ENCODE data around the gene PPP1CC. TPM values are rescaled to one million over a fixed set of nuclear protein-coding genes. Genes with fewer than 3 reads are reported as not detected.
"Not testable (repeated sequence)": the region's sequence is repeated elsewhere in the genome, so short reads cannot be mapped to it uniquely, and the experiment has no call there.

Gene PPP1CC
- total RNA-seq, 1 donor from 2014 or later, result 489 TPM

DNA sequence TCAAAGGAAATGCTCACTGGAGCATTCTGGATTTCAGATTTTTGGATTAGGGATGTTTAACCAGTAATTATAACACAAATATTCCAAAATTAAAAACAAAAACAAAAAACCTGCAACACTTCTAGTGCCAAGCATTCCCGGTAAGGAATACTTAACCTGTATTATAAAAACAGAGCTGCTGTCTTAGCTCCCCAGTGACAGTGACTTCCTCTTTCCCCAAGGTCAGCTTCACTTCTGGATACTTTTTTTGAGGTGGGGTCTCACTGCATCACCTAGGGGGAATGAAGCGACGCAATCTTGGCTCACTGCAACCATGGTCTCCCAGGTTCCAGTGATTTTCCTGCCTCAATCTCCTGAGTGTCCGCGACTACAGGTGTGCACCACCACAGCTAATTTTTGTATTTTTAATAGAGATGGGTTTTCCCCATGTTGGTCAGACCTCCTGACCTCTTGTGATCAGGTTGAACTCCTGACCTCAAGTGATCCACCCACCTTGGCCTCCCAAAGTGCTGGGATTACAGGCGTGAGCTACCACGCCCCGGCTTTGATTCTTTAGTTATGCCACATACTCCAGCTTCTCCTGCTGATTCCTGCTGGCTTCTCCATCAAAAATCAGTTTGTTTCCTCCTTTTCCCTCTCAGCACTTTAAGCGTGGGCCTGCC, 15.9 kb downstream of the PPP1CC start:
- intact Hi-C loops (cut with micrococcal nuclease), result loop anchor here (2.0 kb wide), 1 partner anchor 14 kb away; no protein-coding TSS in a partner anchor
- no peaks in the 10 kb centered on the region for H3K9me3 Mint-ChIP-seq
- H3K27me3 Mint-ChIP-seq, result no peaks in the 10 kb centered on the region
- no peak overlapping the region for H3K4me3 Mint-ChIP-seq
- peaks cover 77% of the 10 kb centered on the region for H3K36me3 Mint-ChIP-seq (ENCODE audit: low read depth)
- H3K27ac Mint-ChIP-seq, result peak overlapping the region; percentile 71
- no peak for DNase-seq
- H3K4me1 Mint-ChIP-seq, result peaks cover 39% of the 10 kb centered on the region

- Mint-ChIP-seq H3K27ac (no peak overlapping the region), H3K4me3 (no peak overlapping the region)
- DNase-seq, result no peak
Observed at GRCh38 chr12:110726028-110726427, 16.7 kb downstream of the PPP1CC start.

GRCh38 chr12:110725267-110725666, 17.4 kb downstream of the PPP1CC start:
- H3K27ac Mint-ChIP-seq, result peak overlapping the region; percentile 39
- no peaks in the 10 kb centered on the region for H3K9me3 Mint-ChIP-seq
- intact Hi-C loops (cut with micrococcal nuclease), result no loop called here
- H3K36me3 Mint-ChIP-seq (ENCODE audit: low read depth), result peaks cover 79% of the 10 kb centered on the region
- no peak for DNase-seq
- H3K27me3 Mint-ChIP-seq, result no peaks in the 10 kb centered on the region
- H3K4me1 Mint-ChIP-seq, result peaks cover 35% of the 10 kb centered on the region
- no peak overlapping the region for H3K4me3 Mint-ChIP-seq

More at GRCh38 chr12:110726028-110726427, 16.7 kb downstream of the PPP1CC start:
- intact Hi-C loops (cut with micrococcal nuclease), result loop anchor here (2.0 kb wide), 1 partner anchor 15 kb away; no protein-coding TSS in a partner anchor
- peaks cover 78% of the 10 kb centered on the region for H3K36me3 Mint-ChIP-seq (ENCODE audit: low read depth)
- peaks cover 39% of the 10 kb centered on the region for H3K4me1 Mint-ChIP-seq
- no peaks in the 10 kb centered on the region for H3K9me3 Mint-ChIP-seq
- H3K27me3 Mint-ChIP-seq, result no peaks in the 10 kb centered on the region

DNA sequence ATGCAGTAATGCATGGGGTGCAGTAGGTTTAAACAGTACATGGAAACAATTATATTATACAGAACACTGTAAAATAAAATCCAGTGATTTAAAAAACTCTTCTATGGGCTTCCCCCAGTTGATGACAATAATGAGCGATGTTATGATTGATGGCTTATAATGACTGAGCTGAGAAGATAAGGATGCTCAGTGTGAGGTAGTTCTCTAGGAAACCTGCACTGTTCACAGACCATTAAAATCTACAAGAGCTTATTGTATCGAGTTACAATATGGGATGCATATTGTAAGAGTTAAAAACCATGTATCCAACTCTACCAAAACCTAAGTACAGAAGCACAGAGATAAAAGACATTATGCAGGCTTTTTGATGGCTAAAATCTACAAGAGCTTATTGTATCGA, 19.8 kb downstream of the PPP1CC start:
- H3K27ac Mint-ChIP-seq; intact Hi-C loops (cut with micrococcal nuclease); H3K4me3 Mint-ChIP-seq; H3K9me3 Mint-ChIP-seq; DNase-seq; H3K27me3 Mint-ChIP-seq: not testable (repeated sequence)
- Mint-ChIP-seq H3K4me1 (peaks cover 27% of the 10 kb centered on the region), H3K36me3 (ENCODE audit: low read depth) (peaks cover 84% of the 10 kb centered on the region)

DNA sequence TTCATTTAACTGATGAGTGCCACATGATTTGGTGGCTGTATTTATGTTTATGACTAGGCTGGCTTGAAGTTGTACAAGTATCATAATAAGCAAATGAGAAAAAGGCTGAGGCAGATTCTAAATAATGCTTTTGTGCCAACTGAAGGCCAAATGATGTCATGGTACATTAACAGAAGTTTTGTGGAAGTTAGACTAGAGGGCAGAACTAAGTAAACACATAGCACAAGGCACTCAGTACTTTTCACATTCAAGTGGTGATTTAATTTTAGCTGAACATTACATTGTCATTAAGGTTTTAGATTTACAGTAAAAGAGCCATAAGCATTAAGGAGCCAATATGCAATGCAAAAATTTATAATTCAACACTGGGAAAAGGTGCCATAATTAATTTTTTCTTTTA, 21.1 kb downstream of the PPP1CC start:
- Mint-ChIP-seq H3K27me3 (no peaks in the 10 kb centered on the region), H3K4me1 (peaks cover 29% of the 10 kb centered on the region), H3K27ac (peak overlapping the region; percentile 41), H3K36me3 (ENCODE audit: low read depth) (peaks cover 86% of the 10 kb centered on the region), H3K9me3 (no peaks in the 10 kb centered on the region), H3K4me3 (no peak overlapping the region)
- intact Hi-C loops (cut with micrococcal nuclease), result no loop called here
- no peak for DNase-seq

DNA sequence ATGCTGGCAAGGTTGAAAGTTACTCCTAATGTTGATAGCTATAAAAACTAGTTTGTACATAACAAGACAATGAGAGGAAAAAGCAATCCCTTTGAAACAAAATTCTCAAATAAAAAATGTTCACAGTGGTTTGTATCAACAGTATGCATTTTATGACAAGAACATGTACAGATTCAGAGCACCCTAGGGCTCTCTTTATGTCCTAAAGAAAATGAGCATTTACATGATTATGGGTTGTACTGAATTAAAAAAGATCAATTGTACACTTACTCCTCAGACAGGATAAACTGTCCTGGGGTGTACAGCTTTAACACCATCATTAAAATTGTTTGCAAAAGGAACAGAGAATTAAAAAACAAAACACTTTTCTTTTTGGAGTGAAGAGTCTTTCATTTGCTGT, 22.2 kb downstream of the PPP1CC start:
- intact Hi-C loops (cut with micrococcal nuclease), result no loop called here
- peaks cover 23% of the 10 kb centered on the region for H3K4me1 Mint-ChIP-seq
- H3K9me3 Mint-ChIP-seq, result no peaks in the 10 kb centered on the region
- no peak overlapping the region for H3K4me3 Mint-ChIP-seq
- H3K27me3 Mint-ChIP-seq, result no peaks in the 10 kb centered on the region
- H3K27ac Mint-ChIP-seq, result no peak overlapping the region
- no peak for DNase-seq
- H3K36me3 Mint-ChIP-seq (ENCODE audit: low read depth), result peaks cover 79% of the 10 kb centered on the region

- no peaks in the 10 kb centered on the region for H3K27me3 Mint-ChIP-seq
- no peak overlapping the region for H3K4me3 Mint-ChIP-seq
- H3K36me3 Mint-ChIP-seq (ENCODE audit: low read depth), result peaks cover 63% of the 10 kb centered on the region
- peaks cover 17% of the 10 kb centered on the region for H3K4me1 Mint-ChIP-seq
- DNase-seq, result no peak
- peak overlapping the region; percentile 42 for H3K27ac Mint-ChIP-seq
- no peaks in the 10 kb centered on the region for H3K9me3 Mint-ChIP-seq
- intact Hi-C loops (cut with micrococcal nuclease), result no loop called here
Observed at GRCh38 chr12:110718222-110718908, 24.3 kb downstream of the PPP1CC start.

DNA sequence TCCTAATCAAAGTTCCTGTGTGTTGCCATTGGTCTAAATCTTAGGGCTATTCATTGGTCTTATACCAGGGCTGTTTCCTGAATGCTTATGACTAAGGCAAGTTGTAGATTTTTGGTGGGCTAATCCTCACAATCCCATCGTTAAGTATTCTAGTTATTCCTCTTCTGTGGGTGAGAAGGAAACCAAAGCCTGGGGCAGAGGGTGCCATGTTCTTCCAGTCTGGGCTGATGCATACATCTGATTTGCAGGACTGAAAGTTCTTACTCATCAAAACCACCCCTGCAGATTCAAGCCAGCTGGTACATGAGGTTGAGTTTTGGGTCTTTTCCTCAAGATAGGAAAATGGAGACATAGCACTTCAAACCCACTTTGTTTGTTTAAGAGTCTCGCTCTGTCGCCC, 25.7 kb downstream of the PPP1CC start:
- H3K27me3 Mint-ChIP-seq, result no peaks in the 10 kb centered on the region
- H3K36me3 Mint-ChIP-seq (ENCODE audit: low read depth), result peaks cover 57% of the 10 kb centered on the region
- intact Hi-C loops (cut with micrococcal nuclease), result no loop called here
- no peaks in the 10 kb centered on the region for H3K9me3 Mint-ChIP-seq
- peaks cover 14% of the 10 kb centered on the region for H3K4me1 Mint-ChIP-seq
- no peak overlapping the region for H3K4me3 Mint-ChIP-seq
- no peak overlapping the region for H3K27ac Mint-ChIP-seq
- DNase-seq, result peak; percentile 54

GRCh38 chr12:110708917-110709316, 33.8 kb downstream of the PPP1CC start:
- Mint-ChIP-seq H3K27ac (no peak overlapping the region), H3K27me3 (no peaks in the 10 kb centered on the region), H3K36me3 (ENCODE audit: low read depth) (peaks cover 8% of the 10 kb centered on the region), H3K4me1 (no peaks in the 10 kb centered on the region), H3K9me3 (no peaks in the 10 kb centered on the region), H3K4me3 (no peak overlapping the region)
- DNase-seq, result no peak
- intact Hi-C loops (cut with micrococcal nuclease), result no loop called here

DNA sequence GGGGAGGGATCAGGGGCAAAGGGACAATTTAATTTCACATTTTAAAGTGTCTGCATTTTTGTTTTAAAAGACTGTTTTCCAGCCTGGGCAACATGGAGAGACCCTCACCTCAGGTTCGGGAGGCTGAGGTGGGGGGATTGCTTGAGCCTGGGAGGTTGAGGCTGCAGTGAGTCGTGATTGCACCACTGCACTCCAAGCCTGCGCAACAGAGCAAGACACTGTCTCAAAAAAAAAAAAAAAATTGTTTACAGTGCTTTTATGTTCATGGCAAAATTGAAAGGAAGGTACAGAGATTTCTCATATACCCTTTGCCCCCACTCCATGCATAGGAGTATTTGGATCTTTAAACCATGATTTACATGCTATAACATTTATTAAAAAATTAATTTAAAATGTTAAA, 37.4 kb downstream of the PPP1CC start:
- Mint-ChIP-seq H3K4me3 (no peak overlapping the region), H3K27me3 (no peaks in the 10 kb centered on the region), H3K36me3 (ENCODE audit: low read depth) (peaks cover 4% of the 10 kb centered on the region), H3K27ac (no peak overlapping the region), H3K4me1 (no peaks in the 10 kb centered on the region), H3K9me3 (no peaks in the 10 kb centered on the region)
- no peak for DNase-seq
- intact Hi-C loops (cut with micrococcal nuclease), result loop anchor here (1.0 kb wide), 1 partner anchor 121 kb away; no protein-coding TSS in a partner anchor

- Mint-ChIP-seq H3K36me3 (ENCODE audit: low read depth) (peaks cover 3% of the 10 kb centered on the region), H3K27ac (no peak overlapping the region), H3K9me3 (no peaks in the 10 kb centered on the region), H3K27me3 (no peaks in the 10 kb centered on the region), H3K4me1 (no peaks in the 10 kb centered on the region), H3K4me3 (no peak overlapping the region)
- intact Hi-C loops (cut with micrococcal nuclease), result loop anchor here (1.0 kb wide), 1 partner anchor 122 kb away; no protein-coding TSS in a partner anchor
- DNase-seq, result peak; percentile 75
Observed at GRCh38 chr12:110704750-110705149, 37.9 kb downstream of the PPP1CC start.

GRCh38 chr12:110704231-110704630, 38.5 kb downstream of the PPP1CC start:
- Mint-ChIP-seq H3K36me3 (ENCODE audit: low read depth) (peaks cover 3% of the 10 kb centered on the region), H3K4me3 (no peak overlapping the region), H3K27ac (no peak overlapping the region), H3K27me3 (no peaks in the 10 kb centered on the region), H3K9me3 (no peaks in the 10 kb centered on the region), H3K4me1 (no peaks in the 10 kb centered on the region)
- DNase-seq, result no peak
- intact Hi-C loops (cut with micrococcal nuclease), result no loop called here

- no peak overlapping the region for H3K4me3 Mint-ChIP-seq
- H3K36me3 Mint-ChIP-seq (ENCODE audit: low read depth), result no peaks in the 10 kb centered on the region
- H3K4me1 Mint-ChIP-seq, result peaks cover 9% of the 10 kb centered on the region
Observed at GRCh38 chr12:110702081-110702480, 40.6 kb downstream of the PPP1CC start.

More at GRCh38 chr12:110702081-110702480, 40.6 kb downstream of the PPP1CC start:
- no peak for DNase-seq
- intact Hi-C loops (cut with micrococcal nuclease), result no loop called here
- H3K27me3 Mint-ChIP-seq, result no peaks in the 10 kb centered on the region
- no peak overlapping the region for H3K27ac Mint-ChIP-seq
- H3K9me3 Mint-ChIP-seq, result no peaks in the 10 kb centered on the region

Measured in activated CD4-positive, alpha-beta T cell treated with anti-CD3 and anti-CD28 coated beads, Interleukin-2, amount 10 ng/mL, durations not matched to agents 24 days and 14 days (primary cell).